ENCODE results near the gene FNDC3B.

Gene FNDC3B

GRCh38 chr3:172260381-172260780 lies 221.0 kb downstream of the FNDC3B start:
- no peak for DNase-seq (ENCODE audit: low read depth)

- no peak for DNase-seq (ENCODE audit: low read depth)
Observed at GRCh38 chr3:172261054-172261453, 221.7 kb downstream of the FNDC3B start.

GRCh38 chr3:172262991-172263608 lies 223.7 kb downstream of the FNDC3B start:
- DNase-seq (ENCODE audit: low read depth): no peak

GRCh38 chr3:172263781-172264486 lies 224.6 kb downstream of the FNDC3B start:
- DNase-seq (ENCODE audit: low read depth): no peak

GRCh38 chr3:172266103-172266502 lies 226.7 kb downstream of the FNDC3B start:
- no peak for DNase-seq (ENCODE audit: low read depth)

GRCh38 chr3:172268425-172268824 lies 229.0 kb downstream of the FNDC3B start:
- no peak for DNase-seq (ENCODE audit: low read depth)

GRCh38 chr3:172268868-172269267 lies 229.5 kb downstream of the FNDC3B start:
- DNase-seq (ENCODE audit: low read depth): no peak

- DNase-seq (ENCODE audit: low read depth): no peak
Observed at GRCh38 chr3:172270557-172271166, 231.3 kb downstream of the FNDC3B start.

- no peak for DNase-seq (ENCODE audit: low read depth)
Observed at GRCh38 chr3:172271386-172271976, 232.1 kb downstream of the FNDC3B start.

GRCh38 chr3:172272698-172273097 lies 233.3 kb downstream of the FNDC3B start:
- no peak for DNase-seq (ENCODE audit: low read depth)

GRCh38 chr3:172273378-172273777 lies 234.0 kb downstream of the FNDC3B start:
- no peak for DNase-seq (ENCODE audit: low read depth)

GRCh38 chr3:172274906-172275305 lies 235.5 kb downstream of the FNDC3B start:
- DNase-seq (ENCODE audit: low read depth): no peak

GRCh38 chr3:172275586-172275985 lies 236.2 kb downstream of the FNDC3B start:
- no peak for DNase-seq (ENCODE audit: low read depth)

- no peak for DNase-seq (ENCODE audit: low read depth)
Observed at GRCh38 chr3:172276103-172276502, 236.7 kb downstream of the FNDC3B start.

- DNase-seq (ENCODE audit: low read depth): no peak
Observed at GRCh38 chr3:172277151-172277652, 237.8 kb downstream of the FNDC3B start.

- DNase-seq (ENCODE audit: low read depth): no peak
Observed at GRCh38 chr3:172279191-172279640, 239.8 kb downstream of the FNDC3B start.

- DNase-seq (ENCODE audit: low read depth): no peak
Observed at GRCh38 chr3:172279974-172280373, 240.6 kb downstream of the FNDC3B start.

- no peak for DNase-seq (ENCODE audit: low read depth)
Observed at GRCh38 chr3:172280406-172281051, 241.2 kb downstream of the FNDC3B start.

- DNase-seq (ENCODE audit: low read depth): no peak
Observed at GRCh38 chr3:172281884-172282283, 242.5 kb downstream of the FNDC3B start.

- no peak for DNase-seq (ENCODE audit: low read depth)
Observed at GRCh38 chr3:172282850-172283249, 243.5 kb downstream of the FNDC3B start.

- no peak for DNase-seq (ENCODE audit: low read depth)
Observed at GRCh38 chr3:172283841-172284357, 244.5 kb downstream of the FNDC3B start.

- no peak for DNase-seq (ENCODE audit: low read depth)
Observed at GRCh38 chr3:172285844-172286243, 246.5 kb downstream of the FNDC3B start.
